ENCODE measurements around the gene ZNF692. TPM values are rescaled to one million over a fixed set of nuclear protein-coding genes. Genes with fewer than 3 reads are reported as not detected.

ZNF692 gene
- total and polyA plus RNA-seq, 2 of the 13 experiments (the other 11 are each of a cell fraction or from before 2014, with no cell fraction given) = 27.3 to 45.8 TPM

DNA sequence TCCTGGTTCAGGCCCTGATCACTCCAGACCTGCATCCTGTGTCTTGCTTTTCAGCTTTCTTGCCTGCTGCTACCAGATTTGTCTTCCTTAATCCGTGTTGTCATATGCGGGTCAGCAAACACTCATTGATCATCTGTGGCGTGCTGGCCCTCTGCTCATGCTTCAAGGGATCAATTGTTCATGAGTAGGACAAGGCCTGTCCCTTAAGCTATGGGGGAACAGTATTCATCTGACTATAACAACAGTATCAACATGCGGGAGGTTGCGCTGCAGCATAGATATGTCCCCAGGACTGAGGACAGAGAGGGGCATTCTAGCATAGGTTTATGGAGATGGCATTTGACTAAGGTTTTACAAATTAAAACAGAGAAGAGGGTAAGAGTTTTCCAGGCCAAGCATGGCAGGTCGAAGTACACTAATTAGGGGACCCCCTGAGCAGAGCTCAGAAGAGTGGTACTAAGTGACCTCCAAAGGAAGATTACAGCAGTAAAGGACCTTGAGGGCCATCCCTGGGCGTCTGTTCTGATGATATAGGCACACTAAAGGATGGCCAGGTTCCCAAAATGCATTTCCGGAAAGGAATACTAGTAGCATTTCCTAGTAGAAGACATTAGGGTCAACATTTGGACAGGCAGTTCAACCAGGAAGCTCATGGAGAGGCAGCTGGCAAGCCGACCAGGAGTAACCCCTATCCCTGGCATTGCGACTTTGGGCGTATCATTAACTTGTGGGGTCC lies 21.7 kb downstream of the ZNF692 start (continued):
- TF ChIP-seq CBFB (CRISPR knock-in tag; IDR thresholded peaks at IDR 0.05) (no peak), HNRNPUL1 (IDR thresholded peaks at IDR 0.05; ENCODE audit: low read depth, low read length) (no peak), CEBPB (IDR thresholded peaks at IDR 0.05; ENCODE audit: borderline replicate concordance, low read depth, low read length) (no peak), ZNF282 (IDR thresholded peaks at IDR 0.05; ENCODE audit: partially characterized antibody) (no peak), ZNF136 (CRISPR knock-in tag; IDR thresholded peaks at IDR 0.05; ENCODE audit: low read depth) (no peak), HDAC1 (CRISPR knock-in tag; IDR thresholded peaks at IDR 0.05) (no peak), NR2F1 (CRISPR knock-in tag; IDR thresholded peaks at IDR 0.05) (no peak), ZNF207 (IDR thresholded peaks at IDR 0.05; ENCODE audit: borderline replicate concordance) (no peak), ZFP37 (CRISPR knock-in tag; IDR thresholded peaks at IDR 0.05; ENCODE audit: borderline replicate concordance) (0 out of 2 replicates have a peak, but pooled peaks have one; percentile 4), RBM22 (optimal IDR thresholded peaks at IDR 0.05; ENCODE audit: low read length) (no peak), ZNF512B (CRISPR knock-in tag; IDR thresholded peaks at IDR 0.05; ENCODE audit: borderline replicate concordance) (no peak), ZNF432 (CRISPR knock-in tag; IDR thresholded peaks at IDR 0.05; ENCODE audit: borderline replicate concordance) (no peak), ZNF30 (CRISPR knock-in tag; IDR thresholded peaks at IDR 0.05) (0 out of 2 replicates have a peak, but pooled peaks have one; percentile 53), ZNF710 (CRISPR knock-in tag; IDR thresholded peaks at IDR 0.05; ENCODE audit: borderline replicate concordance) (no peak), ZNF746 (CRISPR knock-in tag; IDR thresholded peaks at IDR 0.05) (0 out of 2 replicates have a peak, but pooled peaks have one; percentile 21), ZNF235 (CRISPR knock-in tag; IDR thresholded peaks at IDR 0.05; ENCODE audit: borderline replicate concordance) (no peak), KAT8 (CRISPR knock-in tag; IDR thresholded peaks at IDR 0.05) (no peak)
- TF ChIP-seq, protein P1, sequence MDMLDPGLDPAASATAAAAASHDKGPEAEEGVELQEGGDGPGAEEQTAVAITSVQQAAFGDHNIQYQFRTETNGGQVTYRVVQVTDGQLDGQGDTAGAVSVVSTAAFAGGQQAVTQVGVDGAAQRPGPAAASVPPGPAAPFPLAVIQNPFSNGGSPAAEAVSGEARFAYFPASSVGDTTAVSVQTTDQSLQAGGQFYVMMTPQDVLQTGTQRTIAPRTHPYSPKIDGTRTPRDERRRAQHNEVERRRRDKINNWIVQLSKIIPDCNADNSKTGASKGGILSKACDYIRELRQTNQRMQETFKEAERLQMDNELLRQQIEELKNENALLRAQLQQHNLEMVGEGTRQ (IDR thresholded peaks at IDR 0.05; ENCODE audit: low read depth, low read length) = no peak
- TF ChIP-seq, protein P1 (CRISPR knock-in tag; IDR thresholded peaks at IDR 0.05; ENCODE audit: borderline replicate concordance) = 0 out of 2 replicates have a peak, but pooled peaks have one; percentile 4
- TF ChIP-seq, protein P2, sequence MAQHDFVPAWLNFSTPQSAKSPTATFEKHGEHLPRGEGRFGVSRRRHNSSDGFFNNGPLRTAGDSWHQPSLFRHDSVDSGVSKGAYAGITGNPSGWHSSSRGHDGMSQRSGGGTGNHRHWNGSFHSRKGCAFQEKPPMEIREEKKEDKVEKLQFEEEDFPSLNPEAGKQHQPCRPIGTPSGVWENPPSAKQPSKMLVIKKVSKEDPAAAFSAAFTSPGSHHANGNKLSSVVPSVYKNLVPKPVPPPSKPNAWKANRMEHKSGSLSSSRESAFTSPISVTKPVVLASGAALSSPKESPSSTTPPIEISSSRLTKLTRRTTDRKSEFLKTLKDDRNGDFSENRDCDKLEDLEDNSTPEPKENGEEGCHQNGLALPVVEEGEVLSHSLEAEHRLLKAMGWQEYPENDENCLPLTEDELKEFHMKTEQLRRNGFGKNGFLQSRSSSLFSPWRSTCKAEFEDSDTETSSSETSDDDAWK (CRISPR knock-in tag; IDR thresholded peaks at IDR 0.05) = no peak

All from HepG2 (cell line).